K562 (cell line): ENCODE results near the gene ELP5. TPM values are rescaled to one million over a fixed set of nuclear protein-coding genes. Genes with fewer than 3 reads are reported as not detected.

Experiments
- ATAC-seq: fragments of 200-7000 bp; cut with Tn5 transposase; 3 replicates; pipeline ENCODE4 v1.9.1; 2020; ENCODE audit warnings: moderate library complexity
- BruUV-seq: library from RNA; stranded (reverse); fragments of 400-500 nt; replicated peaks from 2 replicates; lab custom pipeline; 2021; lab: Mats Ljungman, UMichigan
- CTCF ChIA-PET: fragments of 300-600 bp; formaldehyde crosslinking; extraction: SDS; loops from one replicate; lab custom pipeline; 2021; ENCODE audit warnings: low intra/inter-chr PET ratio; lab: Yijun Ruan, JAX
- POLR2A ChIA-PET: fragments of 300-600, 350-650 bp; sonication (Branson Sonifier 250); formaldehyde crosslinking; extraction: SDS; loops from one replicate; lab custom pipeline; 2021; ENCODE audit warnings: antibody characterized with exemption, inconsistent platforms; lab: Yijun Ruan, JAX
- DNase-seq, 4 experiments: peaks; one replicate each; pipeline versions ENCODE4 v3.0.0 to v3.0.0-alpha.2; 2011 to 2018; ENCODE audit warnings: low spot score in 3 of 4, mixed read lengths in 3 of 4; ENCODE audit errors: extremely low read depth in 1 of 4
- FAIRE-seq: peaks from 2 replicates; lab custom pipeline; 2011; peaks lifted over from hg19 to GRCh38; lab: Jason Lieb, UNC
- H2AFZ ChIP-seq: 2 replicates; pipeline ENCODE4 v1.6.0; 2011; ENCODE audit warnings: low read depth, low read length, control low read depth, inconsistent platforms
- H3K27ac ChIP-seq: fragments of 200-600 bp; 3 replicates; pipeline ENCODE4 v1.8.0; 2011; ENCODE audit warnings: low read depth, mild to moderate bottlenecking, control low read depth, inconsistent platforms, low read length, moderate library complexity, mixed read lengths; ENCODE audit errors: extremely low read depth
- H3K27me3 ChIP-seq, 2 experiments: fragments of 300-600 bp in 1 of 2; 2 replicates in 1 of 2; 3 replicates in 1 of 2; pipeline versions ENCODE4 v1.6.0 to v1.8.0; 2011; ENCODE audit warnings: inconsistent platforms in 2 of 2, low read length in 2 of 2, mild to moderate bottlenecking in 1 of 2, mixed read lengths in 1 of 2, moderate library complexity in 1 of 2; ENCODE audit not compliant: control insufficient read depth in 2 of 2, insufficient read depth in 2 of 2
- H3K36me3 ChIP-seq: fragments of 300-600 bp; 3 replicates; pipeline ENCODE4 v1.8.0; 2011; ENCODE audit warnings: mild to moderate bottlenecking, low read length, inconsistent platforms; ENCODE audit not compliant: control insufficient read depth, insufficient read depth
- H3K4me1 ChIP-seq, 2 experiments: fragments of 200-600 bp in 1 of 2; replicated peaks in 1 of 2; 2 replicates in 1 of 2; 3 replicates in 1 of 2; pipeline versions ENCODE4 v1.5.1 to v1.8.0; 2011; ENCODE audit warnings: inconsistent platforms in 2 of 2, low read length in 2 of 2, mild to moderate bottlenecking in 1 of 2, mixed read lengths in 1 of 2, moderate library complexity in 1 of 2; ENCODE audit not compliant: control insufficient read depth in 2 of 2, insufficient read depth in 2 of 2
- H3K4me2 ChIP-seq: 2 replicates; pipeline ENCODE4 v1.6.1; 2011; ENCODE audit warnings: low read length, control low read depth, inconsistent platforms, mixed read lengths; ENCODE audit not compliant: insufficient read depth
- H3K4me3 ChIP-seq: fragments of 200-600 bp; sonication (generic), shearing (Covaris generic); 2 replicates; pipeline ENCODE4 v1.5.1; 2016; ENCODE audit warnings: control low read depth, inconsistent platforms
- H3K79me2 ChIP-seq: fragments of 200-600 bp; 3 replicates; pipeline ENCODE4 v1.8.0; 2011; ENCODE audit warnings: low read length, inconsistent platforms; ENCODE audit not compliant: control insufficient read depth, insufficient read depth
- H3K9ac ChIP-seq, 2 experiments: 2 replicates each; pipeline versions ENCODE4 v1.6.0 to v1.6.1; 2011; ENCODE audit warnings: low read depth in 2 of 2, low read length in 2 of 2, control low read depth in 1 of 2, inconsistent platforms in 1 of 2, mild to moderate bottlenecking in 1 of 2, mixed read lengths in 1 of 2; ENCODE audit not compliant: insufficient read depth in 1 of 2
- H3K9me1 ChIP-seq: one replicate; pipeline ENCODE4 v1.6.0; 2011; ENCODE audit warnings: inconsistent platforms, mild to moderate bottlenecking, low read length, moderate library complexity; ENCODE audit not compliant: control insufficient read depth, insufficient read depth
- H3K9me3 ChIP-seq: replicated peaks from 2 replicates; pipeline ENCODE4 v1.5.1; 2011; ENCODE audit warnings: low read depth, low read length, inconsistent platforms; ENCODE audit not compliant: control insufficient read depth, insufficient read depth
- H4K20me1 ChIP-seq: replicated peaks from 2 replicates; pipeline ENCODE4 v1.6.1; 2011; ENCODE audit warnings: low read length, inconsistent platforms, mixed read lengths; ENCODE audit not compliant: control insufficient read depth, insufficient read depth
- EZH2 ChIP-seq: IDR thresholded peaks from 2 replicates; pipeline ENCODE4 v1.6.1; 2012; ENCODE audit warnings: low read depth, mild to moderate bottlenecking, inconsistent platforms, low read length, borderline replicate concordance
- HMG20A ChIP-seq: fragments of 450-650 bp; formaldehyde crosslinking; conservative IDR thresholded peaks from 2 replicates; pipeline ENCODE4 v1.4.0; 2020; ENCODE audit warnings: mild to moderate bottlenecking, mixed read lengths
- LARP7 ChIP-seq: fragments of 450-650 bp; IDR thresholded peaks from 2 replicates; pipeline ENCODE4 v1.6.1; 2016
- MYBL2 ChIP-seq, 2 experiments: fragments of 450-650 bp in 1 of 2; sonication (generic) in 1 of 2; formaldehyde crosslinking in 1 of 2; IDR thresholded peaks; 2 replicates each; pipeline versions ENCODE4 v1.6.1 to v1.8.1; 2017 to 2022; ENCODE audit warnings: borderline replicate concordance in 1 of 2, inconsistent platforms in 1 of 2, low read depth in 1 of 2, mild to moderate bottlenecking in 1 of 2, missing genetic modification reagents in 1 of 2, moderate library complexity in 1 of 2
- RBFOX2 ChIP-seq: fragments of 200-400 bp; formaldehyde crosslinking; IDR thresholded peaks from 2 replicates; pipeline ENCODE4 v1.6.1; 2017; ENCODE audit warnings: low read depth, mild to moderate bottlenecking, low read length, moderate library complexity
- SMAD4 ChIP-seq: fragments of 250-450 bp; sonication (Bioruptor Pico); conservative IDR thresholded peaks from 2 replicates; pipeline ENCODE4 v1.8.0; 2021; ENCODE audit warnings: inconsistent platforms, mild to moderate bottlenecking, moderate library complexity
- SUPT5H ChIP-seq: fragments of 450-650 bp; IDR thresholded peaks from 2 replicates; pipeline ENCODE4 v1.6.1; 2016
- ZBTB26 ChIP-seq: fragments of 450-650 bp; formaldehyde crosslinking; IDR thresholded peaks from 2 replicates; pipeline ENCODE4 v1.4.0; 2022; ENCODE audit warnings: missing genetic modification characterization
- ZBTB40 ChIP-seq, 2 experiments: fragments of 450-650 bp in 1 of 2; sonication (generic) in 1 of 2; formaldehyde crosslinking in 1 of 2; IDR thresholded peaks; 2 replicates each; pipeline versions ENCODE4 v1.7.1 to v1.9.0; 2016 to 2022; ENCODE audit warnings: inconsistent platforms in 1 of 2, mild to moderate bottlenecking in 1 of 2, missing genetic modification reagents in 1 of 2
- ZNF347 ChIP-seq: fragments of 450-650 bp; formaldehyde crosslinking; IDR thresholded peaks from 2 replicates; pipeline ENCODE4 v1.4.0; 2020; ENCODE audit warnings: low read depth, mild to moderate bottlenecking, moderate library complexity
- ZNF77 ChIP-seq: fragments of 250-450 bp; sonication (Bioruptor Pico); IDR thresholded peaks from 2 replicates; pipeline ENCODE4 v1.5.0; 2020
- WGBS: fragments of 100-300 bp; shearing (Covaris generic); methylation state at CpG from one replicate; pipeline ENCODE4 v1.1.6; 2016; ENCODE audit warnings: low coverage, mixed read lengths; ENCODE audit not compliant: insufficient coverage; ENCODE audit errors: missing lambda C conversion rate; 5-methylcytosine and 5-hydroxymethylcytosine counted together
- in situ Hi-C: fragments of 300-500 bp; cut with MboI; formaldehyde crosslinking; loops from 4 replicates; pipeline ENCODE4 v1.15.0; 2018; ENCODE audit warnings: inconsistent platforms, mixed read lengths
- intact Hi-C: fragments of 100-400 bp; cut with micrococcal nuclease; formaldehyde crosslinking; loops from 2 replicates; pipeline ENCODE4 v1.14.2; 2022
- polyA plus RNA-seq, 8 experiments: library from polyadenylated mRNA; depleted of rRNA in 4 of 8; stranded (reverse) in 5 of 8; unstranded in 3 of 8; fragments of >200 nt; fragmentation: Nextera tagmentation in 2 of 8; fragmentation: Illumina TruSeq in 1 of 8; extraction: Ambion mirVana in 2 of 8; extraction: Trizol in 1 of 8; gene quantifications; 2 replicates each; pipeline versions ENCODE4 v1.2.1 to v1.2.3, GENCODE V29; 2011 to 2014; ENCODE audit warnings: inconsistent platforms in 1 of 8, missing spikeins in 1 of 8
- total RNA-seq, 7 experiments: library from RNA; depleted of rRNA in 6 of 7; stranded (reverse); fragments of >200 nt in 6 of 7; fragmentation: Illumina TruSeq in 2 of 7; extraction: Trizol in 2 of 7; gene quantifications; 2 replicates each; pipeline versions ENCODE4 v1.2.1 to v1.2.3, GENCODE V29; 2011 to 2021; ENCODE audit warnings: low replicate concordance in 1 of 7

Gene ELP5
- total and polyA plus RNA-seq, 9 of the 15 experiments (the other 6 are each of a cell fraction or from before 2014, with no cell fraction given), result 25.7 to 77.9 (median 52.9) TPM

GRCh38 chr17:7222972-7223292, 29.1 kb upstream of the ELP5 start (continued):
- 0 out of 2 replicates have a peak, but pooled peaks have one; percentile 48 for TF ChIP-seq SUPT5H
- no peak for TF ChIP-seq ZNF77 (CRISPR knock-in tag)
- TF ChIP-seq HMG20A, result no peak
- no peak for TF ChIP-seq ZBTB26
- TF ChIP-seq SMAD4 (CRISPR knock-in tag), result no peak
- TF ChIP-seq ZNF347, result no peak
- 0 out of 2 replicates have a peak, but pooled peaks have one; percentile 13 for TF ChIP-seq RBFOX2

GRCh38 chr17:7223375-7223774, 28.6 kb upstream of the ELP5 start:
- FAIRE-seq, result no peak
- no peak overlapping the region for H3K4me2 ChIP-seq
- H3K79me2 ChIP-seq, result peaks cover 24% of the 10 kb centered on the region
- H3K4me3 ChIP-seq, result no peak overlapping the region
- BruUV-seq, result no TSS peak
- POLR2A ChIA-PET, result interaction anchor here (7.7 kb wide), 1 partner anchor 12 kb away, joined by 73 read pairs; the partner anchor contains the start of gene DVL2
- no peaks in the 10 kb centered on the region for H3K27me3 ChIP-seq
- no peak overlapping the region for H3K27ac ChIP-seq
- H3K9me3 ChIP-seq, result no peaks in the 10 kb centered on the region
- in situ Hi-C loops (no loop called here), intact Hi-C loops (no loop called here)
- no peak for DNase-seq
- H3K9me1 ChIP-seq, result peaks cover 6% of the 10 kb centered on the region
- CTCF ChIA-PET, result no interaction called here
- no peak overlapping the region for H2AFZ ChIP-seq
- H4K20me1 ChIP-seq, result peaks cover 6% of the 10 kb centered on the region
- peaks cover 79% of the 10 kb centered on the region; the same call in 2 of the 3 replicates for H3K36me3 ChIP-seq
- WGBS, result 74% methylated on average over 4 of the region's 4 CpGs
- ATAC-seq, result no peak
- H3K9ac ChIP-seq, result peak overlapping the region in 1 of 2 experiments; percentile 7; a peak in 1 of 4 replicates
- peaks cover 17 to 48% of the 10 kb centered on the region in 2 experiments for H3K4me1 ChIP-seq
- TF ChIP-seq MYBL2 (IDR thresholded peaks at IDR 0.05; ENCODE audit: low read depth) (no peak), MYBL2 (CRISPR knock-in tag; IDR thresholded peaks at IDR 0.05; ENCODE audit: borderline replicate concordance) (no peak), LARP7 (no peak), EZH2 (no peak), ZBTB40 (IDR thresholded peaks at IDR 0.05) (no peak), ZBTB40 (CRISPR knock-in tag; IDR thresholded peaks at IDR 0.05) (no peak)
